Right lobe of liver (tissue), 6 donors: ENCODE measurements around the gene CTDSPL. TPM values are rescaled to one million over a fixed set of nuclear protein-coding genes. Genes with fewer than 3 reads are reported as not detected.
"Not testable (repeated sequence)": the region's sequence is repeated elsewhere in the genome, so short reads cannot be mapped to it uniquely, and the experiment has no call there.

Experiments used
- ATAC-seq, 4 donors: fragments of 200-7000 bp; cut with Tn5 transposase; one replicate each; pipeline ENCODE4 v1.9.1; 2020; ENCODE audit warnings: mild to moderate bottlenecking in 4 of 4, moderate library complexity in 4 of 4
- DNase-seq, 3 donors: peaks; one replicate each; pipeline ENCODE4 v3.0.0-alpha.2; 2020
- H3K27ac ChIP-seq, 3 donors: fragments of 200-600 bp; one replicate each; pipeline ENCODE4 v1.8.0; 2022
- H3K27me3 ChIP-seq, 2 donors: fragments of 200-600 bp; one replicate each; pipeline ENCODE4 v1.8.0; 2022
- H3K36me3 ChIP-seq, 4 donors: fragments of 200-600 bp; sonication (generic) in 1 of 4; one replicate each; pipeline versions ENCODE4 v1.5.1 to v1.8.0; 2017 to 2022; ENCODE audit warnings: control low read depth in 1 of 4
- H3K4me1 ChIP-seq, 4 donors: fragments of 200-600 bp; sonication (generic) in 1 of 4; one replicate each; pipeline versions ENCODE4 v1.5.1 to v1.8.0; 2017 to 2022; ENCODE audit warnings: control low read depth in 1 of 4
- H3K4me3 ChIP-seq, 3 donors: fragments of 200-600 bp; one replicate each; pipeline ENCODE4 v1.8.0; 2022
- H3K9me3 ChIP-seq, 4 donors: fragments of 200-600 bp; sonication (generic) in 1 of 4; one replicate each; pipeline versions ENCODE4 v1.5.1 to v1.8.0; 2017 to 2022; ENCODE audit warnings: control low read depth in 1 of 4
- CTCF ChIP-seq, 4 donors: fragments of 200-600 bp in 3 of 4; fragments of 450-650 bp in 1 of 4; IDR thresholded peaks; one replicate each; pipeline versions ENCODE4 v1.5.1 to v1.8.0; 2016 to 2022; ENCODE audit warnings: antibody characterized with exemption in 4 of 4, mild to moderate bottlenecking in 2 of 4
- POLR2A ChIP-seq: fragments of 450-650 bp; IDR thresholded peaks from one replicate; pipeline ENCODE4 v1.6.1; 2017; ENCODE audit warnings: antibody characterized with exemption, mild to moderate bottlenecking
- WGBS: methylation state at CpG from one replicate; pipeline ENCODE4 v1.1.6; 2018; ENCODE audit warnings: low coverage, low lambda C conversion rate; ENCODE audit not compliant: insufficient coverage; ENCODE audit errors: missing lambda C conversion rate; 5-methylcytosine and 5-hydroxymethylcytosine counted together
- intact Hi-C, 2 donors: fragments of 100-400 bp; cut with DNase I; formaldehyde crosslinking; loops; one replicate each; pipeline versions ENCODE4 v1.11.2 to v1.14.1; 2022
- total RNA-seq, 6 experiments: library from RNA; depleted of rRNA in 2 of 6; stranded (reverse); fragments of >200 nt in 2 of 6; fragmentation: NEBNext Ultra II Directional in 3 of 6; extraction: Animal tissue kit (Norgen Biotek cat#: 25700) in 3 of 6; gene quantifications; one replicate each; pipeline versions ENCODE4 v1.1.0 to v1.2.4, GENCODE V29; 2016 to 2023
- donor health status: DM: no; HTN: yes; CAD: no.
- donor health status: DM: no; HTN: no; CAD: no.
- donor health status: DM: no; HTN: no; CAD: no.
- donor health status: DM: no; HTN: yes; CAD: no.
- donor health status: DM: no; HTN: yes; CAD: no.

Gene CTDSPL
- total RNA-seq, 6 experiments from 2014 or later = 14.9 to 22.8 (median 18.0) TPM

GRCh38 chr3:37985637-37986320 lies 124.1 kb downstream of the CTDSPL start:
- TF ChIP-seq POLR2A (no peak), CTCF (IDR thresholded peaks at IDR 0.05) (no peak)
- Histone ChIP-seq H3K4me1 (peaks cover 0 to 10% (median 0%) of the 10 kb centered on the region in 4 donors), H3K4me3 (no peak overlapping the region), H3K36me3 (no peaks in the 10 kb centered on the region), H3K27ac (no peak overlapping the region), H3K9me3 (no peaks in the 10 kb centered on the region), H3K27me3 (no peaks in the 10 kb centered on the region)
- DNase-seq = peak in 2 of 3 donors; percentile 26 to 46
- 60% methylated on average over 5 of the region's 8 CpGs for WGBS
- intact Hi-C loops = no loop called here
- peak in 2 of 4 donors; percentile 17 to 23 for ATAC-seq

- ATAC-seq (peak; percentile 20 to 69 (median 60)), DNase-seq (peak in 2 of 3 donors; percentile 46 to 57)
- no peaks in the 10 kb centered on the region for H3K9me3 ChIP-seq
- H3K27me3 ChIP-seq = no peaks in the 10 kb centered on the region
- H3K36me3 ChIP-seq = no peaks in the 10 kb centered on the region
- peaks cover 0 to 8% (median 0%) of the 10 kb centered on the region in 4 donors for H3K4me1 ChIP-seq
- no peak overlapping the region for H3K4me3 ChIP-seq
- TF ChIP-seq CTCF (IDR thresholded peaks at IDR 0.05) = no peak
- TF ChIP-seq POLR2A = no peak
- intact Hi-C loops = no loop called here
- no peak overlapping the region for H3K27ac ChIP-seq
- 10% methylated on average over 1 of the region's 12 CpGs for WGBS
Observed at GRCh38 chr3:37986479-37987314, 125.0 kb downstream of the CTDSPL start.

DNA sequence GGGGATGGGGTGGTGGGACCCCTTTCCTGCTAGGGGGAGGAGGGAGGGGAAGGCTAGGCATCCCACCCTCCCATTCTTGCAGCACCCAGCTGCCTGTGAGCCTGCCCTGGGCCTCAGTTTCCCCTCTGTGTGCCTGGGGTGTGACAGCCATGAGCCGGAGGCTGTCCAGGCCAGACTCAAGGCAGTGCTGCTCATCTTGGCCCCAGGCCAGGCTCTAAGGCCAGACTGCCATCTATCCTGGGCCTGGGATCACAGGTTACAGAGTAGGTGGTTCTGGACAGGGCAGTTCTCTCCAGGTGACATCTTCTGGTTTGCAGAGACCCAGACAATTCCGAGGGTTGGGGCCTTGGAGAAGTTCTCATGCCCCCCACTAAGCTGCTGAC lies 125.6 kb downstream of the CTDSPL start:
- no peak overlapping the region for H3K27ac ChIP-seq
- H3K36me3 ChIP-seq = no peaks in the 10 kb centered on the region
- peaks cover 0 to 8% (median 0%) of the 10 kb centered on the region in 4 donors for H3K4me1 ChIP-seq
- no peaks in the 10 kb centered on the region for H3K9me3 ChIP-seq
- no CpG with 5 or more reads among the region's 2 CpGs for WGBS
- intact Hi-C loops = no loop called here
- no peaks in the 10 kb centered on the region for H3K27me3 ChIP-seq
- ATAC-seq = peak; percentile 28 to 65 (median 52)
- DNase-seq = peak in 1 of 3 donors; percentile 64
- H3K4me3 ChIP-seq = no peak overlapping the region
- no peak for TF ChIP-seq POLR2A
- TF ChIP-seq CTCF (IDR thresholded peaks at IDR 0.05) = no peak

DNA sequence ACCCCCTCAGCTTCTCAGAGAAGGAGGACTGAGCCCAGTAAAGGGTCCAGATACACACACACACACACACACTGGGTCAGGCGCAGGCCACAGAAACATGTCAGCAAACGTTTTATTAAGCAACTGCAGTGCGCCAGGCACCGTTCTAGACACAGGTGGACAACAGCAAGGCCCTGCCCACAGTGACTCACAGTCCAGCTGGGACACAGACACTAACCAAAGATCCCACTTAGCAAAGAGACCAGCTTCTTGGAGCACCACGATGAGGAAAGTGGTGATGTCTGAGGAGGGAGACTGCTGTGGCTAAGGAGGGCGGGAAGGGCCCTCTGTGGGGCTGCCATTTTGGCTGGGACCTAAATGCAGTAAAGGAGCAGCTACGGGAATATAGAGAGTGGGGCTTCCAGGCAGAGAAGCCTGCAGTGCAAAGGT lies 126.1 kb downstream of the CTDSPL start:
- Histone ChIP-seq H3K9me3 (no peaks in the 10 kb centered on the region), H3K27me3 (no peaks in the 10 kb centered on the region), H3K36me3 (no peaks in the 10 kb centered on the region), H3K4me1 (peaks cover 0 to 8% (median 0%) of the 10 kb centered on the region in 4 donors), H3K4me3 (no peak overlapping the region), H3K27ac (no peak overlapping the region)
- TF ChIP-seq CTCF (IDR thresholded peaks at IDR 0.05) (no peak), POLR2A (no peak)
- peak in 1 of 3 donors; percentile 35 for DNase-seq
- WGBS = 66% methylated on average over 4 of the region's 7 CpGs
- ATAC-seq = peak in 1 of 4 donors; percentile 31
- intact Hi-C loops = no loop called here

DNA sequence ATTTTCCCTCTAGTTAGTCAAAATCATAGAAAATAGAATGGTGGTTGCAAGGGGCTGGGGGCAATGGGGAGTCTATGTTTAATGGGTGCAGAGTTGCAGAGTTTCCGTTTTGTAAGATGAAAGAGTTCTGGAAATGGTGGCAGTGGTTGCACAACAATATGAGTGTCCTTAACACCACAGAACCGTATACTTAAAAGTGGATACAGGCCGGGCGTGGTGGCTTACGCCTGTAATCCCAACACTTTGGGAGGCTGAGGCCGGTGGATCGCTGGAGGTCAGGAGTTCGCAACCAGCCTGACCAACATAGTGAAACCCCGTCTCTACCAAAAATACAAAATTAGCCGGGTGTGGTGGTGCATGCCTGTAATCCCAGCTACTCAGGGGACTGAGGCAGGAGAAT lies 126.7 kb downstream of the CTDSPL start:
- ATAC-seq, H3K9me3 ChIP-seq, H3K27me3 ChIP-seq, intact Hi-C loops, H3K36me3 ChIP-seq, H3K4me1 ChIP-seq, H3K27ac ChIP-seq, DNase-seq, H3K4me3 ChIP-seq: not testable (repeated sequence)
- 68% methylated on average over 5 of the region's 10 CpGs for WGBS
